Activated naive CD4-positive, alpha-beta T cell (primary cell): ENCODE data around the gene MOCS2.

Experiments used
- DNase-seq, 4 experiments: peaks; one replicate each; lab custom pipeline; 2025; lab: John Stamatoyannopoulos, UW

The MOCS2 gene

GRCh38 chr5:53092242-53092641, 17.3 kb downstream of the MOCS2 start:
- DNase-seq = no peak

DNA sequence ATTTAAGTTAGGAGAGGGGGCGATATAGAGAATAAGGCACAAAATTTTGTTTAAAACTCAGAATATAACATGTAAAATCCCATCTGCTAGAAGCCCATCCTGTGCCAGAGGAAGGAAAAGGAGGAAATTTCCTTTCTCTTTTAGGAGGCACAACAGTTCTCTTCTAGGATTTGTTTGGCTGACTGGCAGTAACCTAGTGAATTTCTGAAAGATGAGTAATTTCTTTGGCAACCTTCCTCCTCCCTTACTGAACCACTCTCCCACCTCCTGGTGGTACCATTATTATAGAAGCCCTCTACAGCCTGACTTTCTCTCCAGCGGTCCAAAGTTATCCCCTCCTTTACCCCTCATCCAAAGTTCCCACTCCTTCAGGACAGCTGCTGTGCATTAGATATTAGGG, 18.3 kb downstream of the MOCS2 start:
- no peak for DNase-seq

- DNase-seq = no peak
These were observed 19.3 kb downstream of the MOCS2 start for GRCh38 chr5:53090229-53090628.

GRCh38 chr5:53089481-53089991, 20.0 kb downstream of the MOCS2 start:
- DNase-seq = no peak

GRCh38 chr5:53087621-53088121, 21.9 kb downstream of the MOCS2 start:
- no peak for DNase-seq

DNA sequence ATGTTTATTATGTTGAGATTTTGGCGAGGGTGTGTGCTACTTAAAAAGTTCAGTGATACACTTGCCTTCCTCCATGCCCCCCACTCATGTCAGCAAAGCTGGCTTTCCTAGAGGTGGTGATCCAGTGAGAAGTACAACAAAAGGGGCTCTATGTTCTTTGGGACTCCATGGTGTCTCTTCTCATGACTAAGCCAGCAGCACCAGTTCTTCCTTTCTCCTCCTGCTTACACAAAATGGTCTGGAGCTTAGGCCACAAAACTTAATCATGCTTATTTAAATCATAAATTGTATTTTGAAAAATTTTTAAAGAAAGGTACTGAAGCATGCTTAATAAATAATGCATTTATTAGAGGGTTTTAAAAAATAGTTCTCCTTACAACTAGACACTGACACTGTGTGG, 22.4 kb downstream of the MOCS2 start:
- no peak for DNase-seq

DNA sequence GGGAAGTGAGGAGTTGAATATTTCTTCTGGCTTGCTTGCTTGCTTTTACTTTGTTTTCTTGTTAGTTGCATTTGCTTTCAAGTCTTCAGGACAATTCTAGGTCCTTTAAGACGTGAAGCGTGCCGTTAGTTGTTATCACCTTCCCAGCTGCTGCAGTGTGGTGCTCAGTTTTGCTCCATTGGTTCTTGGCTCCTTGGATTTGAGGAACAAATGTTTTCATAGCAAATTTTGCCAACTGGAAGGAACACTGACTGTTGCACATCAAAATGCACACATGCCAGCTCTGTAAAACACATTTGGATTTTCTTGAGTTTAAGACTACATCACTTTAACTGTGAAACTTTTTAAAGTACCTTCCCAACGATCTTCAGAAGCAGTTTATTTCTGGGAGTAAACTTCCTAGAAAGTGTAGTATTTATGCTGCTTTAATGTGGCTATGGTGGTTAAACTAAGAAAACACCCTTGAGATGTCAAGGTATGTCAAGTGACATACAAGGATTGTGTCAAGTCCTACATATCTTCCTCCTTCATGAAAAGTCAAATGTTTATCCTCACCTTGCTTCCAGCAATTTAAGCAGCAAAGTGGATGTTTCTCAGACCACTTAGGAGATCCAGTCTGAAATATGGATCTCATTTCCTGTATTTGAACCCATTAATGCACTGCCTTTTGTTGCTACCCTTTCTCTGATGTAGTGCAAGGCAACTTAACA, 24.9 kb downstream of the MOCS2 start:
- DNase-seq = no peak

DNA sequence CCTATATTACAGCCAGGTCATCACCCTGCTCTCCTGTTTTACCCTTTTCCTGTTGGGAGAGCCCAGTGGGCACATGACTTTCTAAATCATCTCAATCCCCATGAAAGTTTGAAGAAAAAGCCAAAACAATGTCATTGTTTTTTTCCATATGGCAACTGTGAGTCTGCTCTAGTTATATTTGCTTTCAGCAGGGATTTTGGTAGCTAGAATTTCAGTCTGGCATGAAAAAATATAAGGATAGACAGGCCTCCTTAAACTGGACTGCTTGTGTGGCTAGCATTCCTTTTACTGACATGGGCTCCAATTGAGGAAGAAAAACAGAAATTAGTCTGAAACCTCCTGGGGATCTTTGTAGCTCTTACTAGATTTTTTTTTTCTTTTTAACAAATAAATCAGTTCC, 25.6 kb downstream of the MOCS2 start:
- no peak for DNase-seq

DNA sequence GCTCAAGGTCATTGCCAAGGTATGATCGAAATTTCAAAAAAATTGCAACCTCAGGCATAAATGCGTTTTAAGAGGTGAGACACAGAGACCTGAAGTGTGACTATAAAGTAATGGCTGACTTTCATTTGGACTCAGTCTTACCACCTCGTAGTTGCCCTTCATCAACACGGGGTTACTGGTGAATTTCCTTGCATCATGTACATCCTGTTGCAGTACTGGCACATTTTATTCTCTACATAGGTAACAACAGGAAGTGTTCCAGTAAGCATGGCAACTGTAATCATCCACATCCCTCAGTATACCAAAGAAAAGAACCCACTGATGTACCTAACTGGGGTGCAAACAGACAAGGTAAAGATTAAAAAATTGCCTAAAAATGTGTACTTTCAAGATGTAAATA, 29.3 kb downstream of the MOCS2 start:
- DNase-seq = no peak

GRCh38 chr5:53076014-53076583, 33.5 kb downstream of the MOCS2 start:
- no peak for DNase-seq

GRCh38 chr5:53073348-53073747, 36.2 kb downstream of the MOCS2 start:
- DNase-seq = no peak

GRCh38 chr5:53071738-53072137, 37.8 kb downstream of the MOCS2 start:
- DNase-seq = no peak

DNA sequence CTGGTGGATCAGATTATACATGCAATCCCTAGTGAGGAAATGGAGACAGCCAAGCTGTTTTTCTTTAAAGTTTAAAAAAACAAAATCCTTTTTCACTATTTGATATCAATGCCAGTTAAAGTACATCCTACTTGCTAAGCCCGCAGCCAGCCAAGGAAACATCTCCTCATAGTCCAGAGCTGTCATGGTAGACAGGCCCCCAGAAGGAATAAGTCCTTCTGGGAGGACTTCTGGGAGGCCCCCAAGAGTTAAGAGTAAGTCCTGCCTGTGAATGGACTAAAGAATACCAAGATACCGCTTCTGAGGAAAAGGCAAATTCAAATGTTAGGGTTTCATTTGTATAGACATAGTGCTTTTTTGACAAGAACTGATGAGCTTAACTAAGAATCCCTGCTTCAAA, 38.3 kb downstream of the MOCS2 start:
- no peak for DNase-seq

DNA sequence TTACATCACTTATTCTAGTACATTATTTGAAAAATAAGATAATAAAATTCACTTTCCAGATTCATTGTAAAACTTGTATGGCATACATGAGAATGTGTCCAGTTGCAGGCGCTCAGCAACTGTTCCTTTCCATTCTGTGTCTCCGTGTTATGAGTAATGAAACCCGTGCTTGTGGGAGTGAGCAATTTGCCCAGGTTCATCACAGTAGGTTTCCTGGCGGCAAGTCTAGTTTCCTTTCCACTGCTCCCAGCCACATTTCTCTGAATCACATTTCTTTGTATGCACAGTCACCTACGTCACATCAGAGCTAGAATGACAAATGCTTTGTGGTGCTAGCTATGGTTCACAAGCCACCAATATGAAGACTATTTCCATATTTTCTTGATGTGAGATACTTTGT, 39.9 kb downstream of the MOCS2 start:
- DNase-seq = no peak

GRCh38 chr5:53068291-53068836, 41.2 kb downstream of the MOCS2 start:
- DNase-seq = no peak

GRCh38 chr5:53067641-53068040, 41.9 kb downstream of the MOCS2 start:
- no peak for DNase-seq

DNA sequence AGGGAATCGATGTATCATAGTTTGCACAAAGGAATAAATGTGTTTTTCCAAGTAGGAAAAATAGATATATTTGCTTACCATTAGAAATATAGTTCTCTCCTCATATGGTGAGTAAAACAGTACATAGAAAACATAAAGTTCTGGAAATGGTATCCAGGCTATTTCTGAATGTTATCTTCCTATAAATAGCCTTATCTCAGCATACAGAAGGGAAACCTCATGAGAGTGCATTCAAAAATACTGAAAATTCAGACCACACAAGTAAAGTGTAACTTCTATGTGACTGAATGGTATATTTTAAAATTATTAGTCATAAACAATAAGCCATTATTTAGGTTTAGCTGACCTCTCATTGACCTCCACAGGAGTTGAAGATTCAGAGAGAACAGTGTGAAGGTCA, 43.5 kb downstream of the MOCS2 start:
- no peak for DNase-seq

- no peak for DNase-seq
These were observed 45.8 kb downstream of the MOCS2 start for GRCh38 chr5:53063791-53064190.

DNA sequence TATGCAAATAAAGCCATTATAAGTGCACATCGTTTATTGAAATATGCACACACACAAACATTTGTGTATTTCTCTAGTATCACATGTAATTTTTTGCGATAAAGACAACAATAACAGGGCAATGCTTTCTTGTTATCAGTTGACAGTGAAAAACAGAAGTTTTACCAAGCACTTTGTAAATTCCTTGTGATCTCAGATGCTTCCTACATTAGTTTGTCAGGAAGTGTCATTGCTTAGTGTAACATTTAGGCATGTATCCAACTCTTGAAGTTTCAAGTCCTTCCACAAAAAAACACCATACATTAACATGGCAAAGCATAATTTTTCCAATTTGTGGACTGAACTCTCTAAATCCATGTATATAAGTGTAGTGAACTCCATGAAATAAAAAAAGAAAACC, 46.4 kb downstream of the MOCS2 start:
- no peak for DNase-seq

DNA sequence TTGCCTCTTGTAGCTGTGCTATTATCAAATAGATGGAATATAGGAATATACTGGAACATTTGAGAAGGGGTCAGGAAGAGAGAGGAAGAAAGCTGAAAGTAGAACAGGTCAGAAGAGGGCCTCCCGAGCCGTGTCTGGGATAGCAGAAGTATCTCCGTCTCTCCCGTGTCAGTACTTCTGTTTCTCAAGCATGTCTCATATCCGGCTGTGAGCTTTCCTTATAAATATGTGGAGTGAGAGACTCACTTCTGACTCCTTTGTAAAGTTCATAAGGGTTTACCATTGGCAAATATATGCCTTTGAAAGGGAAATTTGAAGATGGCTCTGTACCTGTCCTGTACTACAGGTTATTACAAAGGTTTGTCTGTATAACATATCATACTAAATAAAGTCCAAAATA, 50.3 kb downstream of the MOCS2 start:
- DNase-seq = no peak

DNA sequence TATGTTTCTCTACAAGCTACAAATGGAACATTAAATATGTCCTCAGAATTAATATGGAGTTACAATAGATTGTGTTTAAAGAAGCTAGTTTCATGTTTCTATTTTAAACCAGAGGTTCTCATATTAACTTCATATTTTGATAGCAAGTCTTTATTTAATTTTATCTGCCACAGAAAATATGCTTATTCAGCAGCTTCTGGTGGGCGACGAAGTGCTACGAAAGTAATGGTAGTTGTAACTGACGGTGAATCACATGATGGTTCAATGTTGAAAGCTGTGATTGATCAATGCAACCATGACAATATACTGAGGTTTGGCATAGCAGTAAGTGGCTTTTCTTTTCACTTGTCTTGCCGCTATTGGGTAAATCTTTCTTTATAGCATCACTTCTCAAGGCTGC, 54.2 kb downstream of the MOCS2 start:
- DNase-seq = no peak

DNA sequence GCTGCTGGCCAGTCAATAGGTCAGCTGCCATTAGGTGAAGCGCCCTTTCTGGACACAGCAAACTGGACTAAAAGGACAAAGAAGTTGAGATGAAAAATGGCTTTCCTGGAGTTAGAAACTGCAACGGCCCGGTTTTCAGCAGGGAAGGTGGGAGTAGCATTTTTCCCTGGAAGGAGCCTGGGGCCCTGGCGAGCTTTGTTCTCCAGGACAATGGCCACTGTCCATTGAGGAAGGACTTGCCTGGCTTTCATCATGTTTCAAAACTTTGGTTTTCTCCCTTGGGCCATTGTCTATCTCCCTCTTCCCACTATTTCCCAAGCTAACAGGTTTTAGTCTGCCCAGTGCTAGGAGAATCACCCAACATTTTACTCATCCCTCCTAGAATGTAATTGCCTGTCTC, 56.2 kb downstream of the MOCS2 start:
- no peak for DNase-seq

DNA sequence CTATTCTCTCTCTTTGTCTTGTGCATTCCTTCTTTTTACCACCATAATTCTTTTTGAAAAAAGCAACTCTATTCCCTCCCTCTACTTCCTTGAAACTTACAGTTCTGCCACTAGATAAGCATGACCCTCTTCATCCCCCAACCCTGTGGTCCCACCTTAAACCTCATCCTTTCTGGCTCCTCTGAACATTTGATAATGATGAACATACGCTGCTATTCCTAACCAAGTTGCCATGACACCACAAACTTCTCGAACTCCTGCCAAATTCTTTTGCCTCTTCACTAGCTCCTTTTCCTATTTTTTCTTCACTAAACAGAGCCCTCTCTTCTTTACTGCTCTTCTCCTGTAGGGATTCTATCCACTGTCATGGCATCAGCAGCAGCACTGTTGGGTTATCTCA, 57.1 kb downstream of the MOCS2 start:
- DNase-seq = no peak

DNA sequence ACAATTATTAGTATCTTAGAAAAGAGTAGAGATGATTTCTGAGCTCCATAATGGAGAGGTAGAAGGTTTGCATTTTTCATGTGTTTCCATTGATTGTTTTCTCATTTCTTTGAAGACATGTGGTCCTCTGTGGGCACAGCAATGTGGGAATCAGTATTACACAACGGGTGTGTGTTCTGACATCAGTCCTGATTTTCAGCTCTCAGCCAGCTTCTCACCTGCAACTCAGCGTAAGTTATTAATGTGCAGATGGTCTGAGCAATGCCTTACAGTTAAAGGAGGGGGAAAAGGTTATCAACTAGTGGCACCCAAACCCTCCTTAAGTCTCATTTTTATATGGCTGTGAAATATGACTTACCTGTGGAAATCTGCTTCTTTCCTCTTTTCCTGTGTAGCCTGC, 61.3 kb downstream of the MOCS2 start:
- no peak for DNase-seq
